ENCODE measurements around the gene LIPC.

Gene LIPC

DNA sequence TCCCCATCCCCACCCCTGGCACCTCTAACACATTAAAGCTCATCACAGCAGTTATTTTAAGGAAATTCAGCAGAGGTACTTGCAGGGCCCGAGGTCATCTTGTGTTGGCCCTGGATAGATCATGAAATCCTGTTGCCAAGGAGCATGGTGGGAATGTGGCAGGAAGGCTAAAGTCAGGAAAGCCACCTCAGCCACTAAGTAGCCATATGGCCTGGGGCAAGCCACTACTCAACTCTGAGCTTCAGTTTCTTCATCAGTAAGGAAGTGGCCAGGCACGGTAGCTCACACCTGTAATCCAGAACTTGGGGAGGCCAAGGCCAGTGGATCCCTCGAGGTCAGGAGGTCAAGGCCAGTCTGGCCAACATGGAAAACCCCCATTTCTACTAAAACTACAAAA, 55.9 kb downstream of the LIPC start:
- ChIA-PET POLR2A (no interaction called here), CTCF (interaction anchor here (0.8 to 1.8 kb wide), 7 partner anchors 9 to 260 kb away, joined by 3 to 7 read pairs (median 3); no protein-coding TSS in a partner anchor)
- no peak for DNase-seq (ENCODE audit: extremely low spot score)
- TF ChIP-seq, protein P1, sequence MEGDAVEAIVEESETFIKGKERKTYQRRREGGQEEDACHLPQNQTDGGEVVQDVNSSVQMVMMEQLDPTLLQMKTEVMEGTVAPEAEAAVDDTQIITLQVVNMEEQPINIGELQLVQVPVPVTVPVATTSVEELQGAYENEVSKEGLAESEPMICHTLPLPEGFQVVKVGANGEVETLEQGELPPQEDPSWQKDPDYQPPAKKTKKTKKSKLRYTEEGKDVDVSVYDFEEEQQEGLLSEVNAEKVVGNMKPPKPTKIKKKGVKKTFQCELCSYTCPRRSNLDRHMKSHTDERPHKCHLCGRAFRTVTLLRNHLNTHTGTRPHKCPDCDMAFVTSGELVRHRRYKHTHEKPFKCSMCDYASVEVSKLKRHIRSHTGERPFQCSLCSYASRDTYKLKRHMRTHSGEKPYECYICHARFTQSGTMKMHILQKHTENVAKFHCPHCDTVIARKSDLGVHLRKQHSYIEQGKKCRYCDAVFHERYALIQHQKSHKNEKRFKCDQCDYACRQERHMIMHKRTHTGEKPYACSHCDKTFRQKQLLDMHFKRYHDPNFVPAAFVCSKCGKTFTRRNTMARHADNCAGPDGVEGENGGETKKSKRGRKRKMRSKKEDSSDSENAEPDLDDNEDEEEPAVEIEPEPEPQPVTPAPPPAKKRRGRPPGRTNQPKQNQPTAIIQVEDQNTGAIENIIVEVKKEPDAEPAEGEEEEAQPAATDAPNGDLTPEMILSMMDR (IDR thresholded peaks at IDR 0.05; ENCODE audit: control extremely low read depth, extremely low read depth, low read depth, missing control alignments) = no peak

DNA sequence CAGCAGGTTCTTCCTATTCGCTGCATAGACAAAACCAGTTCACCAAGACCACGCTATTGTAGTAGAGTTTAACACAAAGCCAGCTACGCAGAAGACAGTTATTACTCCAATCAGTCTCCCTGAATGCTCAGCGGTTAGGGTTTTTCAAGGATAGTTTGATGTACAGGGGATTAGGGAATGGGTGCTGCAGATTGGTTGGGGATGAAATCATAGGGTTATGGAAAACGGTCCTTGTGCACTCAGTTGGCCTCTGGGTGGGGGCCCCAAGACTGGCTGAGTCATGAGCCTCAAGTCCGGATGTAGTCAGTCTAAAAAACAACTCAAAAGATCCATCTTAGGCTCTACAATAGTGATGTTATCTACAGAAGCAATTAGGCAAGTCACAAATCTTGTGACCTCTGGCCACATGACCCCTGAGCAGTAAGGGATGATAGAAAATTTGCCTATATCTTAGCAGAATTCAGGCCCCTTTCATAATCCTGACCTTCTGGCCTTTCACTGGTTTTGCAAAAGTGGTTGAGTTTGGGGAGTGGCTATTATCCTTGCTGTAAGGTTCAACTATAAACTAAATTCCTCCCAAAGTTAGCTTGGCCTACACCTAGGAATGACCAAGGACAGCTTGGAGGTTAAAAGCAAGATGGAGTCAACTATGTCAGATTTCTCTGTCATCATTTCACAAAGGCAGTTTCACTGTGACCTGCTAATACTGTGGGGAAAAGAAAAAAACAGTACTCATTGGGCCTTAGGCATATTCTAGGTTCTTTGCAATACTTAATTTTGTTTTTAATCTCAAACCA, 57.7 kb downstream of the LIPC start:
- POLR2A ChIA-PET = no interaction called here
- CTCF ChIA-PET = interaction anchor here (1.3 kb wide), 1 partner anchor 13 kb away, joined by 3 read pairs; no protein-coding TSS in a partner anchor
- no peak for DNase-seq (ENCODE audit: extremely low spot score)
- TF ChIP-seq, protein P1 (IDR thresholded peaks at IDR 0.05; ENCODE audit: control extremely low read depth, extremely low read depth, low read depth, missing control alignments) = no peak

- DNase-seq (ENCODE audit: extremely low spot score) = no peak
- CTCF ChIA-PET = no interaction called here
- POLR2A ChIA-PET = no interaction called here
Measured at GRCh38 chr15:58490086-58490887, 58.5 kb downstream of the LIPC start.

DNA sequence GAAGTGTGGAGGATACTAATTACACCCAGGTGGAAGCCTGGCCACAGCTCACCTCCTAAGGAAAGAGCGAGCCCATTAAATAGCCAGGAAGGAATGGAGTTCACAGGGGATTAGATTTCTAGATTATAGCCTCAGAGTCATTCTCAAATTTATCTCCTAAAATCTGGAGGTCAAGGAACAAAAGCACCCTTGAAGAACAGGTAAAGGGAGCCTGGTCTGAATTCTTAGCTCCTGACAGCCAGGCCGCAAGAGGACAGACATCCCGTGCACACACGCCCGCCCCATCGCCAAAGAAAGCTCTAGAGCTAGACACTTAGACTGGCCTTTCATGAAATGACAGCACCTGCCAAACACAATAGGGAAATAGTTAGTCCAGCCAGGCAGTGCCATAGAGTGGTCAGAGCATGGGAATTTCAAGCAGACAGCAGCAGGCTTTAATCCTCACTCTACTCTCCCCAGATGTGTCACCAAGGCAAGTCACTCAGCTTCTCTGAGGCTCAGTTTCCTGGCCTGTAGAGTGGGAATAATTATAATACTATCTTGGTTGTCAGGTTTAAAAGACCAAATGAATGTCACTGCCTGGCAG, 59.2 kb downstream of the LIPC start:
- ChIA-PET CTCF (interaction anchor here (1.1 to 1.6 kb wide), 2 partner anchors 14 to 17 kb away, joined by 3 to 4 read pairs; no protein-coding TSS in a partner anchor), POLR2A (no interaction called here)
- TF ChIP-seq, protein P1 (IDR thresholded peaks at IDR 0.05; ENCODE audit: control extremely low read depth, extremely low read depth, low read depth, missing control alignments) = no peak
- DNase-seq (ENCODE audit: extremely low spot score) = no peak

More at GRCh38 chr15:58490086-58490887, 58.5 kb downstream of the LIPC start:
- TF ChIP-seq, protein P1 (IDR thresholded peaks at IDR 0.05; ENCODE audit: control extremely low read depth, extremely low read depth, low read depth, missing control alignments) = no peak

DNA sequence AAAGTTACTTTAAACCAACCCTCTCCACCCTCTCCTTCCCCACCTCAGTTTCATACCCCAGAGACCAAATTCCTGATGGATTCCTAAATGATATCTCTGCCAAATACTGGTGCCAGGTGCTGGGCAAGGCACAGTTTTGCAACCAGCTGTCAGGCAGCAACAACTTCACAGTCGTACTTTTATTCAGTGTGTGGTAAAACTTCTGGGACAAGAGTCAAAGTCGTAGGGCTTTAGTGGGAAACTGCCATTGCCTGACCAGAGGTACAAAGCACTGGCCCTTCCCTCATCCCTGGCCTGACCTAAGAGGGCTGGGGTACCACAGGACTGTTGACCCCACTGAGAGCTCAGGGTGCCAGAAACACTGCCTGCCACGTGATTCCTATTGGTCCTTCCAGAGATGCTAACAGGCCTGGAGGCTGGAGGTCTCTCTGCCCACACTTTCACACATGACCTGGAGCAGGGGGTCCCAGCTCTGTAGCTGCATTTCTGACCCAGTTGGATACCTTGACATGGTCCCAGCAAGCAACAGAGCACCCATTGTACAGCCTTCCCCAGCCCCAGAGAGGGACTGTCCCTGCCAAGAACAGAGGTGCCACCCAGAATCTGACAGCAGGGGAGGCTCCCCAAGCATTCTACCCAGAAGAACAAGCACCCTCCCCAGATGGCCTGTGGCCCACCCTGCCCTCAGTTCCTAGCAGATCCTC, 59.9 kb downstream of the LIPC start:
- DNase-seq (ENCODE audit: extremely low spot score) = no peak
- TF ChIP-seq, protein P1 (IDR thresholded peaks at IDR 0.05; ENCODE audit: control extremely low read depth, extremely low read depth, low read depth, missing control alignments) = no peak
- CTCF ChIA-PET = interaction anchor here (1.1 to 1.6 kb wide), 3 partner anchors 15 to 42 kb away, joined by 3 to 4 read pairs (median 3); no protein-coding TSS in a partner anchor
- POLR2A ChIA-PET = no interaction called here
